WI38 (cell line): ENCODE results near the gene S100A7A.

Source experiments
- H3K4me3 ChIP-seq: 2 replicates; pipeline ENCODE4 v1.5.1; 2011; ENCODE audit warnings: low read depth, mild to moderate bottlenecking, control low read depth, low read length
- TF ChIP-seq, protein P1 (sequence below): IDR thresholded peaks from 2 replicates; pipeline ENCODE4 v1.5.1; 2012; ENCODE audit warnings: low read depth, mild to moderate bottlenecking, control low read depth, low read length

The S100A7A gene

GRCh38 chr1:153470707-153471106, 54.4 kb downstream of the S100A7A start:
- H3K4me3 ChIP-seq, result no peak overlapping the region
- TF ChIP-seq, protein P1, sequence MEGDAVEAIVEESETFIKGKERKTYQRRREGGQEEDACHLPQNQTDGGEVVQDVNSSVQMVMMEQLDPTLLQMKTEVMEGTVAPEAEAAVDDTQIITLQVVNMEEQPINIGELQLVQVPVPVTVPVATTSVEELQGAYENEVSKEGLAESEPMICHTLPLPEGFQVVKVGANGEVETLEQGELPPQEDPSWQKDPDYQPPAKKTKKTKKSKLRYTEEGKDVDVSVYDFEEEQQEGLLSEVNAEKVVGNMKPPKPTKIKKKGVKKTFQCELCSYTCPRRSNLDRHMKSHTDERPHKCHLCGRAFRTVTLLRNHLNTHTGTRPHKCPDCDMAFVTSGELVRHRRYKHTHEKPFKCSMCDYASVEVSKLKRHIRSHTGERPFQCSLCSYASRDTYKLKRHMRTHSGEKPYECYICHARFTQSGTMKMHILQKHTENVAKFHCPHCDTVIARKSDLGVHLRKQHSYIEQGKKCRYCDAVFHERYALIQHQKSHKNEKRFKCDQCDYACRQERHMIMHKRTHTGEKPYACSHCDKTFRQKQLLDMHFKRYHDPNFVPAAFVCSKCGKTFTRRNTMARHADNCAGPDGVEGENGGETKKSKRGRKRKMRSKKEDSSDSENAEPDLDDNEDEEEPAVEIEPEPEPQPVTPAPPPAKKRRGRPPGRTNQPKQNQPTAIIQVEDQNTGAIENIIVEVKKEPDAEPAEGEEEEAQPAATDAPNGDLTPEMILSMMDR, result no peak
